DMS153 treated with DMSO at 0.1 percent for 48 hours (cell line): ENCODE results near the gene ADGRL3.
"Not testable (repeated sequence)": the region's sequence is repeated elsewhere in the genome, so short reads cannot be mapped to it uniquely, and the experiment has no call there.

ENCODE experiments used
- DNase-seq: peaks from one replicate; lab custom pipeline; 2025; ENCODE audit not compliant: unreplicated experiment; lab: John Stamatoyannopoulos, UW

The ADGRL3 gene

DNA sequence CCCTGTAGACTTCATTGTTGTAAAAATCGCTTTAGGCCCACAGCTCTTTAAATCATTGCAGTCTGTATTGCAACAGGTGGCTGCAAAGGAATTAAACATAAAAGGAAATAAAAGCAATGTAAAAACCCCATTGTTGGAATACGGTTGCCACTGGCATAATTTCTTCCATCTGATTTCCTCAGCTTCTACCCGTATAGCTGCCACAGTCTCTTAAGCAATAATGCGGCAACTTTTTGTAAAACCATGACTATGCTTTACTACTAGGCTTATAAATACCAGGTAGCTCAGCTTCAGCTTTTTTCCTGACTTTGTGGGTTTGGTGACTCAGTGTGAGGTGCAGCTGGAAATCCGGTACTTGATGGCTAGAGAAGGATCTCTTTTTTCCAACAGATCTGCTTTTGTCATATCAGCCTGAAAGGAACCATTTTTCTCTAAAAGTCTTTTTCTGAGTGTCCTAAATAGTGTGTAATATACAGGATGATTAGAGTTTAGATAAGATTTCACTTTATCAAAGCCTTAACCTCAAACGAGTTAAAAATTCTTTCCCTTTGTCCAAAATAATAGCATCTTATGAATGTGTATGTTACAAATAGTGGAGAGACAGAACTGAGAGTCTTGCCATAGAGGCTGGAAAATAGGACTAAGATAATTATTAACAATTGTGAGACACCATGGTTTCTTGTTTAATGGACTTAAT lies 268.0 kb downstream of the ADGRL3 start:
- no peak for DNase-seq

DNA sequence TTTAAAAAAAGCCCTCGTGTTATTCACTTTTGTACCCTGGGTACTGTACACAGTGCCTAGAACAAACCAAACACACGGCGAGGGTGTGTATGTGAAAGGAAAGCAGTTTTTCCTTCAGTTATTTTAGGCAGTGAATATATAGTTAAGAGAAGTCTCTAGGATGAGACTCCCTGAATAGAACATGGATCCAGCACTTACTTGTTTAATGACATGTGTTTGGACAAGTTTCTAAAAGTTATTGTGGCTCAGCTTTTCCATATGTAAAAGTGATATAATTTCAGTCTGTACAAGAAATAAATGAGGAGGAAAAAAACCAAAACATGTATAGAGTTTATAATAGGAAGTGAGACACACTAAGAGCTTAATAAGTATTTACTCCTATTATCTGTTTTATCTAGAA lies 273.2 kb downstream of the ADGRL3 start:
- DNase-seq = no peak

- DNase-seq = no peak
These were observed 278.2 kb downstream of the ADGRL3 start for GRCh38 chr4:61478340-61478739.

DNA sequence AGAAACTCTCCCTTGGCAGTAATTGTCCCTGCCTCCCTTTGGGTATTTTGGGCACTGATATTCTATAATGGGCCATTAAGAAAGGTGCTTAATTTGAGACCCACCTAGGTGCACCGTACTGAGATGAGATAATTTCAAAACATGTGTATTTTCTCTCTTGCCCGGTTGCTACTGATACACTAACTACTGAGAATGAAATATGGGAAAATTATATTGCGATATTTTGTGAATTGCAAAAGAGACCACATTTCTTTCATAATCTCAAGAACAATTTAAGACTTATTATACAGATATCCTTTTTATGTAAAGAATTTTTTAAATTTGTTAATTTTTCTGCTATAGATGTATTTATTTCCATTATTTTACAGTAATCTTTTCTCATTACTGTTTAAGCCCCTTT lies 284.9 kb downstream of the ADGRL3 start:
- no peak for DNase-seq

- DNase-seq = no peak
These were observed 289.8 kb downstream of the ADGRL3 start for GRCh38 chr4:61489927-61490326.

DNA sequence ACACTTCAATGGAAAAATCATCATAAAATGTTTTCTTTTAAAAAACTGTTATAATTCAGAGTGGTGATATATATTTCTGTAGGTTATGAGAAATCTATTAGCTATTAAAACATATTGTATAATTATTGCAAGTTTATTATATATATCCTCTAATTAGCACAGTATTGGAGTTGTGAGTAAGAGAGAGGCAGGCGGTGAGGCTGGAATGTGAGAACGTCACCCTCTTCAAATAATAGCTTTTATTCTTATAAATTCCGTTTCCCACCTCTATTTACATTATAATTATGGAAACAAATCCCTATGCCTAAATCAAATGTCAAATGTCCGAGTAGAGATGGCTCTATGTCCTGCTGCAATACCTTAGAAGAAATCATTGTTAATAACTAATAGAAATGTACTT lies 292.9 kb downstream of the ADGRL3 start:
- DNase-seq = no peak

DNA sequence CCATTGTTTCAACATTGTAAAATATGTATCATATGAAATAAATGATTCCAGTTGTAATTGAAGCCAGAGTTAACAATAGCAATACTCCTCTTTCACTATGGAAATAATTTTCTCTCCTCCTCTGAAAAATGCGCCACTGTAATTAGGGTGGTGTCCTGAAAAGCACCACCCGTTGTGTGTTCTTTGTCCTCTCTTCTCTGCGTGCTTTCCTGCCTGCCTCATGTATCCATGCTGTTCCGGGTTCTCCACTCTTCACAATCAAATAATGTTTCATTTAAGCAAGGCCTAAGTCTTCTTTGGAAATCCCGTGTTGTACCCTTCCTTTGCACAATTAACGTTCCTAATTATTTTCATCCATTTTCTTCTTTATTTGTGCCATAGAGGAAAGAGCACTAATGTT lies 293.3 kb downstream of the ADGRL3 start:
- DNase-seq = no peak

GRCh38 chr4:61500883-61501282 lies 300.8 kb downstream of the ADGRL3 start:
- DNase-seq = no peak

GRCh38 chr4:61501812-61502211 lies 301.7 kb downstream of the ADGRL3 start:
- DNase-seq = no peak

DNA sequence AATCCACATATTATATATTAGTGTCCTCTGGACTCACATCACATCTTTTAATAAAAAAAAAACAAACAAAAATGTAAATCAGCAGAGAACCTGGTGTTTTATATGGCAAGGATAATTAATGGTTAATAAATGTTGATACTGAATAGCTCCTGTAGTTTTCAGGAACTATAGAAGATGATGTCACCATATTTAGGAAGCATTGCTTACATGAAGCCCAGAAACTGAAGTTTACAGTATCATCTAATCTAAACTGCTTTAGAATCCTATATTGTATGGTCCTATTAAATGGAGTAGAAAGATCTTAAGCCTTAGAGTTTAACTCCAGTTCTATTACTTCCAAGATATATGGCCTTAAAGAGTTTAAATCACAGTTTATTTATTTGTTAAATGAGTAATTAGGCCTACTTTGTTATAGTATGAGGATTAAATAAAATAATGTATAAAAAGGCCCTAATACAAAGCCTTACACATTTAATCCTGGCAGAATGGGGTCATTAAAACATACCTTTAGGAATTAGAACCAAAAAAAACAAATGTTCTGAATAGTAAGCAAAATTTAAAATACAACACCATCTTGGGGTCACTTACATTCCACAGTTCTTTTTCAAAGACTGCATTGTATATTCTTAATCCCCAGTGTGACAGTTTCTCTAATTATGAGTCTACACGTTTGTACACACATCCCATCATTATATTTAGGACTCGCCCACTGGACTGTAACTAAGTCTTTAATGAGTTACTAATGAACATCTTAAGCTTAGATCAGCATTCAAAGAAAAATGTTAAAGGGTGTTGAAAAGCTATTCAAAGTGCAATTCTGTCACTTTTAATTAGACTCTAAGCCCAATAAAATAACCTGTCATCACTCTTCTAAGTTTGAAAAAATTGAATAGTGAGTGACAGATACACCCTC lies 305.9 kb downstream of the ADGRL3 start:
- DNase-seq = no peak

DNA sequence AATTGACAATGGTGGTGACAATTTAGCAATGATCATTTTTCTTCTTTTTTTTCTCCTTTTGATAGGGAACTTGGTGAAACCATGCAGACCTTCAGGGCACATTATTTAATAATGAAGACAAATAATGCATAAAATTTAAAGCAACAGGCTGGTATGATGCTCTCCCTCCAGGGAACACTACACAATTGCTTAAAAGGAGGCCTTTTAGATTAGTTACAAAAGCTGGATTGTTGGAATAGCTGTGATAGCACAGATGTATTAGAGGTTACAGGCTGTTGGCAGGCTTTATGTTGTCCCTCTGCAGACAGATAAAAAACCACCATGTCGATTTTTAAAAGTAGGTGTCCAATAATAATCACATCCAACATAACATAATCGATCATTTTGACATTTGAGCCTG lies 307.0 kb downstream of the ADGRL3 start:
- DNase-seq = no peak

DNA sequence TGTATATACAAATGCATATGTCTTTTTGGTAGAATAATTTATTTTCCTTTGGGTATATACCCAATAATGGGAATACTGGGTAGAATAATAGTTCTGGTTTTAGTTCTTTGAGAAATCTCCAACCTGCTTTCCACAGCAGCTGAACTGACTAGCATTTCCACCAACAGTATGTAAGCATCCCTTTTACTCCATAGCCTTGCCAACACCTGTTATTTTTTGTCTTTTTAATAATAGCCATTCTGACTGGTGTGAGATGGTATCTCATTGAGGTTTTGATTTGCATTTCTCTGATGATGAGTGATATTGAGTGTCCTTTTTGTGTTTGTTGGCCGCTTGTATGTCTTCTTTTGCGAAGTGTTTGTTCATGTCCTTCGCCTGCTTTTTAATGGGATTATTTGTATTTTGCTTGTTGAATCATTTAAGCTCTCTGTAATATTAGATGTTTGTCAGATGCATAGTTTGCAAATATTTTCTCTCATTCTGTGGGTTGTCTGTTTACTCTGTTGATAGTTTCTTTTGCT lies 309.7 kb downstream of the ADGRL3 start:
- not testable (repeated sequence) for DNase-seq

GRCh38 chr4:61511716-61512488 lies 311.8 kb downstream of the ADGRL3 start:
- no peak for DNase-seq

GRCh38 chr4:61514991-61515390 lies 314.9 kb downstream of the ADGRL3 start:
- DNase-seq = no peak

GRCh38 chr4:61517144-61517543 lies 317.0 kb downstream of the ADGRL3 start:
- DNase-seq = no peak

- DNase-seq = no peak
These were observed 320.0 kb downstream of the ADGRL3 start for GRCh38 chr4:61520166-61520565.

DNA sequence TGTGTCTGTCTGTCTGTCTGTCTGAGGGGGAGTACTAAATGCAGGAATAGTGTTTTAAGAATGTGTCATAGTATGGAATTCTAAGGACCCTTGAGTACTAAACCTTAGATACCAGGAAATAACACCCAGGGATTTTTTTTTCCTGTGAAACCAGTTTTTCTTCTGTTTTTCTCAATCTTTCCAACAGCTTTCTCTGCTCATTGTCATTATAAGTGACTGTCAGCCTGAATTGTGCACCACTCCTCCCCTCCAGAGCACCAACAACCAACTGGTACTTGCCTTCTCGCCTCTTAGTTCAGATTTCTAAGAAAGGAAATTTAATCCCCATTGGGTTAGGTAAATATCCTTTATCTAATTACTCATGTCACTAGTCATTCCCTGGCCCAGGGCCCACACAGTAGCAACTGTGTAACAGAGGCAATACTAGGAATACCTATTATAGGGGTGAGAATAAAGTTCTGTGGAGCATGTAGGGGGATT lies 320.6 kb downstream of the ADGRL3 start:
- no peak for DNase-seq

DNA sequence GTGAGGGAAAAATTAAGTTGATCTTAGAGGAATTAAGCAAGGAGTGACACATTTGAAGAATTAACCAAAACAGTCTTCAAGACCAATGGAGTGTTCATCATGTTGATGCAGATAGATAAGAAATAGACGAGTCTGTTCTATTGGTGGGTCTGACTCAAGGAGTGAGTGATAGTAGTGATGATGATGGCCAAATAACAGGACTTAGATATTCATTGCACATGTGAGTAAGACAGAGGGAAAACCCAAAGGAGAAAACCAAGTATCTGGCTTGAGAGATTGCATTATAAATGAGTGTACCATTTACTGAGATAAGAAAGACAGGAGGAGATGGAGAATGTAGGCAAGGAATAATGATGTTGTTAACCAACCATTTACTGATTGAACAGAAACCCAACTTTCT lies 321.3 kb downstream of the ADGRL3 start:
- DNase-seq = no peak

- no peak for DNase-seq
These were observed 322.2 kb downstream of the ADGRL3 start for GRCh38 chr4:61522312-61522711.

GRCh38 chr4:61527888-61528287 lies 327.8 kb downstream of the ADGRL3 start:
- no peak for DNase-seq

GRCh38 chr4:61528595-61528994 lies 328.5 kb downstream of the ADGRL3 start:
- DNase-seq = no peak
